ENCODE results near the gene MCRIP2. TPM values are rescaled to one million over a fixed set of nuclear protein-coding genes. Genes with fewer than 3 reads are reported as not detected.

Gene MCRIP2
- total RNA-seq, 6 experiments from 2014 or later: 18.8 to 30.8 (median 24.2) TPM

DNA sequence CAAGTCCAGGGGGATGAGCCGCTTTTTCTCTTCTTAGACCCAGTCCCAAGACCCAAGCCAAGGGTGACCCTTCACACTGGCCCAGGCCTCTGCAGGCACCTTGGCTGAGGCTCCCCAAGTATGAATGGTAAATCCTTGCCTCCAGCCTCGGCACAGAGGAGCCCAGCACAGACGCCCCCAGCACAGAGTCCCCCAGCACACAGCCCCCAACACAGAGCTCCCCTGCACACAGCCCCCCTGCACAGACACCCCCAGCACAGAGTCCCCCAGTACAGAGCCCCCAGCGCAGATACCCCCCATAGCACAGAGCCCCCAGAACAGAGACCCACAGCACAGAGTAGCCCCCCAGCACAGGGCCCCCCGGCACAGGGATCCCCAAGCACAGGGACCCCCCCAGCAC is 1.0 kb upstream of the MCRIP2 start:
- Mint-ChIP-seq H3K27me3 (ENCODE audit: insufficient read depth) (peaks cover 10% of the 10 kb centered on the region), H3K9me3 (0 out of 2 replicates have a peak, but pooled peaks cover 4% of the 10 kb centered on the region), H3K27ac (no peak overlapping the region; the same call in 1 of the 2 replicates), H3K4me1 (ENCODE audit: low read depth) (no peaks in the 10 kb centered on the region), H3K36me3 (ENCODE audit: low read depth) (no peaks in the 10 kb centered on the region), H3K4me3 (peak overlapping the region; percentile 69)
- DNase-seq: no peak
- TF ChIP-seq CTCF (IDR thresholded peaks at IDR 0.05): no peak

DNA sequence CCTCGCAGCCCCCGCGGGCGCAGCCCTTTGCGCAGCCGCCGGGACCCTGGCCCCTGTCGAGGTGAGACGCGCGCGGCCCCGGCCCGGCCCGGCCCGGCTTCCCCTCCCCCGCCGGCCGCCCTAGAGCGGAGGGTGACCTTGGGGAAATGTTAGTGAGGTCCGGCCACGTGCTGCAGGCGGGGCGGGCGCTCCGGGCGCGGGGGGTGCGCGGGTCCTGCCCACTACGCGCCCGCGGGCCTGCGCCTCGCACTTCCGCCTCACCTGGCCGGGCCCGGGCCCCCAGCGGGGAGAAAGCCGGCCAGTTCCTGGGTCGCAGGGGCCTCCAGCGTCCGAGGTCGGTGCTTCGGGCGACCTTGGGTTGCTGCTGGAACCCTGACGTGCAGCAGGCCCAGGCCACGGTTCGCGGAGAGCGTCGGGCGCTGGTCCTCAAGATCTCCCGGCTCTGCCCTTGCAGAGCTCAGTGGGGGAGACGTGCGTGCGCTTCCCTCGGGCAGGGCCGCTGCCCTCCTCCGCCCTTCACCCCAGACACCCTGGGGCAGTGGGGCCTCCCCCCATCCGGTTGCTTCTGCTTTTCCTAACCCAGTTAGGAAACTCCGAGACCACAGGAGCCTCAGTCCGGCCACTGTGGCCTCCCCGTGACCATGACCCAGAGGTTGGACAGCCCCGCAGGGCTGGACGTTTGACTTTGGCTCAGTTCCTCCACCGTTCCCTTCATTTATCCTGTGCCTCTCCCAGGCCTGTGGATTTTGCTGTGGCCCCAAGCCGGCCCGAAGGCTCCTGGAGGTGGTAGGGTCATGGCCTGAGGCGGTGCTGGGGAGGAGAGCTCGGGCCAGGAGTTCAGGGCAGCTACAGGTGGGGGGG is 791 bp downstream of the MCRIP2 start:
- Mint-ChIP-seq H3K27me3 (ENCODE audit: insufficient read depth) (peaks cover 4% of the 10 kb centered on the region; the same call in 1 of the 2 replicates), H3K4me1 (ENCODE audit: low read depth) (no peaks in the 10 kb centered on the region), H3K4me3 (peak overlapping the region; percentile 82), H3K27ac (peak overlapping the region; percentile 38; the same call in 1 of the 2 replicates), H3K36me3 (ENCODE audit: low read depth) (no peaks in the 10 kb centered on the region), H3K9me3 (no peaks in the 10 kb centered on the region)
- no peak for TF ChIP-seq CTCF (IDR thresholded peaks at IDR 0.05)
- no peak for DNase-seq

- H3K27me3 Mint-ChIP-seq (ENCODE audit: insufficient read depth): peaks cover 4% of the 10 kb centered on the region; the same call in 1 of the 2 replicates
- no peaks in the 10 kb centered on the region for H3K9me3 Mint-ChIP-seq
- no peak overlapping the region for H3K27ac Mint-ChIP-seq
- no peaks in the 10 kb centered on the region for H3K36me3 Mint-ChIP-seq (ENCODE audit: low read depth)
- DNase-seq: no peak
- H3K4me1 Mint-ChIP-seq (ENCODE audit: low read depth): no peaks in the 10 kb centered on the region
- no peak for TF ChIP-seq CTCF (IDR thresholded peaks at IDR 0.05)
- peak overlapping the region; percentile 82 for H3K4me3 Mint-ChIP-seq
Measured at GRCh38 chr16:643050-643368, 1.4 kb downstream of the MCRIP2 start.

- Mint-ChIP-seq H3K27ac (no peak overlapping the region; the same call in 1 of the 2 replicates), H3K9me3 (no peaks in the 10 kb centered on the region), H3K27me3 (ENCODE audit: insufficient read depth) (peaks cover 3% of the 10 kb centered on the region), H3K4me1 (ENCODE audit: low read depth) (no peaks in the 10 kb centered on the region), H3K4me3 (no peak overlapping the region), H3K36me3 (ENCODE audit: low read depth) (no peaks in the 10 kb centered on the region)
- no peak for DNase-seq
- TF ChIP-seq CTCF (IDR thresholded peaks at IDR 0.05): no peak
Measured at GRCh38 chr16:644556-644955, 2.9 kb downstream of the MCRIP2 start.

GRCh38 chr16:645852-646678 is 4.4 kb downstream of the MCRIP2 start:
- Mint-ChIP-seq H3K4me1 (ENCODE audit: low read depth) (0 out of 2 replicates have a peak, but pooled peaks cover 5% of the 10 kb centered on the region), H3K27me3 (ENCODE audit: insufficient read depth) (peaks cover 3% of the 10 kb centered on the region), H3K36me3 (ENCODE audit: low read depth) (no peaks in the 10 kb centered on the region), H3K27ac (no peak overlapping the region), H3K4me3 (no peak overlapping the region), H3K9me3 (no peaks in the 10 kb centered on the region)
- no peak for DNase-seq
- no peak for TF ChIP-seq CTCF (IDR thresholded peaks at IDR 0.05)

All from HFFc6 (cell line).